Measurements from ENCODE around the gene CHRNA1. TPM values are rescaled to one million over a fixed set of nuclear protein-coding genes. Genes with fewer than 3 reads are reported as not detected.

The CHRNA1 gene
- total and polyA plus RNA-seq, 4 donors = not detected

GRCh38 chr2:174766271-174766670, 2.0 kb upstream of the CHRNA1 start (continued):
- no peak for TF ChIP-seq ZBTB33 (IDR thresholded peaks at IDR 0.05)
- TF ChIP-seq GABPA (IDR thresholded peaks at IDR 0.05 in 1 of 2, conservative IDR thresholded peaks at IDR 0.05 in 1 of 2) = no peak

- Histone ChIP-seq H3K9me3 (ENCODE audit: control insufficient read depth in 4 of 4, low read length in 3 of 4) (no peaks in the 10 kb centered on the region), H3K36me3 (ENCODE audit: control insufficient read depth in 4 of 4, insufficient read depth in 3 of 4, low read depth in 1 of 4, low read length in 3 of 4) (no peaks in the 10 kb centered on the region), H3K27ac (ENCODE audit: low read depth in 1 of 2, low read length in 2 of 2) (no peak overlapping the region), H3K27me3 (ENCODE audit: control insufficient read depth in 4 of 4, insufficient read depth in 4 of 4, low read length in 3 of 4) (no peaks in the 10 kb centered on the region), H3K4me1 (ENCODE audit: control insufficient read depth in 4 of 4, insufficient read depth in 4 of 4, low read length in 3 of 4) (no peaks in the 10 kb centered on the region), H3K9ac (ENCODE audit: low read depth in 1 of 2, low read length in 2 of 2) (no peak overlapping the region), H3K4me3 (ENCODE audit: low read depth in 1 of 3, low read length in 3 of 3) (no peak overlapping the region)
- 84% methylated on average over 4 of the region's 4 CpGs for WGBS
- no peak for DNase-seq (ENCODE audit: low spot score)
- TF ChIP-seq JUND (IDR thresholded peaks at IDR 0.05) = no peak
- no peak for TF ChIP-seq RAD21 (IDR thresholded peaks at IDR 0.05)
- no peak for TF ChIP-seq HNF4A (conservative IDR thresholded peaks at IDR 0.05)
- TF ChIP-seq, protein P1, sequence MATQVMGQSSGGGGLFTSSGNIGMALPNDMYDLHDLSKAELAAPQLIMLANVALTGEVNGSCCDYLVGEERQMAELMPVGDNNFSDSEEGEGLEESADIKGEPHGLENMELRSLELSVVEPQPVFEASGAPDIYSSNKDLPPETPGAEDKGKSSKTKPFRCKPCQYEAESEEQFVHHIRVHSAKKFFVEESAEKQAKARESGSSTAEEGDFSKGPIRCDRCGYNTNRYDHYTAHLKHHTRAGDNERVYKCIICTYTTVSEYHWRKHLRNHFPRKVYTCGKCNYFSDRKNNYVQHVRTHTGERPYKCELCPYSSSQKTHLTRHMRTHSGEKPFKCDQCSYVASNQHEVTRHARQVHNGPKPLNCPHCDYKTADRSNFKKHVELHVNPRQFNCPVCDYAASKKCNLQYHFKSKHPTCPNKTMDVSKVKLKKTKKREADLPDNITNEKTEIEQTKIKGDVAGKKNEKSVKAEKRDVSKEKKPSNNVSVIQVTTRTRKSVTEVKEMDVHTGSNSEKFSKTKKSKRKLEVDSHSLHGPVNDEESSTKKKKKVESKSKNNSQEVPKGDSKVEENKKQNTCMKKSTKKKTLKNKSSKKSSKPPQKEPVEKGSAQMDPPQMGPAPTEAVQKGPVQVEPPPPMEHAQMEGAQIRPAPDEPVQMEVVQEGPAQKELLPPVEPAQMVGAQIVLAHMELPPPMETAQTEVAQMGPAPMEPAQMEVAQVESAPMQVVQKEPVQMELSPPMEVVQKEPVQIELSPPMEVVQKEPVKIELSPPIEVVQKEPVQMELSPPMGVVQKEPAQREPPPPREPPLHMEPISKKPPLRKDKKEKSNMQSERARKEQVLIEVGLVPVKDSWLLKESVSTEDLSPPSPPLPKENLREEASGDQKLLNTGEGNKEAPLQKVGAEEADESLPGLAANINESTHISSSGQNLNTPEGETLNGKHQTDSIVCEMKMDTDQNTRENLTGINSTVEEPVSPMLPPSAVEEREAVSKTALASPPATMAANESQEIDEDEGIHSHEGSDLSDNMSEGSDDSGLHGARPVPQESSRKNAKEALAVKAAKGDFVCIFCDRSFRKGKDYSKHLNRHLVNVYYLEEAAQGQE (IDR thresholded peaks at IDR 0.05) = no peak
- no peak for TF ChIP-seq SP1 (IDR thresholded peaks at IDR 0.05)
- no peak for TF ChIP-seq NR2F2 (IDR thresholded peaks at IDR 0.05)
- no peak for TF ChIP-seq ZBTB33 (IDR thresholded peaks at IDR 0.05)
- TF ChIP-seq EGR1 (IDR thresholded peaks at IDR 0.05; ENCODE audit: low read depth in 2 of 2) = no peak
- TF ChIP-seq GABPA (IDR thresholded peaks at IDR 0.05 in 1 of 2, conservative IDR thresholded peaks at IDR 0.05 in 1 of 2) = no peak
- TF ChIP-seq, protein P2, sequence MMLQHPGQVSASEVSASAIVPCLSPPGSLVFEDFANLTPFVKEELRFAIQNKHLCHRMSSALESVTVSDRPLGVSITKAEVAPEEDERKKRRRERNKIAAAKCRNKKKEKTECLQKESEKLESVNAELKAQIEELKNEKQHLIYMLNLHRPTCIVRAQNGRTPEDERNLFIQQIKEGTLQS (IDR thresholded peaks at IDR 0.05) = no peak
- no peak for TF ChIP-seq FOXA2 (IDR thresholded peaks at IDR 0.05)
- no peak for TF ChIP-seq RXRA (IDR thresholded peaks at IDR 0.05)
- no peak for TF ChIP-seq TAF1 (conservative IDR thresholded peaks at IDR 0.05)
- no peak for TF ChIP-seq CTCF (IDR thresholded peaks at IDR 0.05; ENCODE audit: low read depth, low read length, missing input control)
- TF ChIP-seq FOXA1 (IDR thresholded peaks at IDR 0.05) = no peak
- no peak for TF ChIP-seq YY1 (IDR thresholded peaks at IDR 0.05)
Observed at GRCh38 chr2:174765576-174765975, 1.3 kb upstream of the CHRNA1 start.
